GM12878 (cell line): ENCODE measurements around the gene GSS. TPM values are rescaled to one million over a fixed set of nuclear protein-coding genes. Genes with fewer than 3 reads are reported as not detected.

ENCODE experiments used
- ATAC-seq: fragments of 200-7000 bp; cut with Tn5 transposase; 3 replicates; pipeline ENCODE4 v1.9.1; 2020; ENCODE audit warnings: mild to moderate bottlenecking, moderate library complexity
- BruUV-seq: library from RNA; stranded (reverse); fragments of 400-500 nt; replicated peaks from 2 replicates; lab custom pipeline; 2021; lab: Mats Ljungman, UMichigan
- CTCF ChIA-PET: fragments of 300-600 bp; sonication (Branson Sonifier 250); formaldehyde crosslinking; extraction: SDS; loops from one replicate; lab custom pipeline; 2021; ENCODE audit warnings: inconsistent platforms; lab: Yijun Ruan, JAX
- POLR2A ChIA-PET: fragments of 350-600 bp; formaldehyde crosslinking; extraction: SDS; loops from one replicate; lab custom pipeline; 2021; ENCODE audit warnings: inconsistent platforms; lab: Charles Lee
- RAD21 ChIA-PET: fragments of 300-600 bp; sonication (Branson Sonifier 250); formaldehyde crosslinking; loops from one replicate; lab custom pipeline; 2023; ENCODE audit warnings: antibody characterized with exemption; ENCODE audit not compliant: unreplicated experiment; lab: Charles Lee
- SMC1A ChIA-PET: fragments of 300-600 bp; sonication (Branson Sonifier 250); formaldehyde crosslinking; loops from one replicate; lab custom pipeline; 2023; ENCODE audit not compliant: unreplicated experiment, uncharacterized antibody; lab: Charles Lee
- DNase-seq: peaks from one replicate; pipeline ENCODE4 v3.0.0-alpha.2; 2011; ENCODE audit warnings: low read depth, low spot score
- FAIRE-seq: peaks from 3 replicates; lab custom pipeline; 2011; peaks lifted over from hg19 to GRCh38; lab: Jason Lieb, UNC
- H2AFZ ChIP-seq: 2 replicates; pipeline ENCODE4 v1.6.0; 2011; ENCODE audit warnings: low read depth, low read length, control low read depth; ENCODE audit not compliant: control insufficient read depth
- H3K27ac ChIP-seq: 2 replicates; pipeline ENCODE4 v1.5.1; 2011; ENCODE audit warnings: control low read depth; ENCODE audit not compliant: control insufficient read depth, insufficient read depth
- H3K27me3 ChIP-seq, 2 experiments: replicated peaks in 1 of 2; 2 replicates each; pipeline versions ENCODE4 v1.6.0 to v1.6.1; 2011; ENCODE audit warnings: low read length in 1 of 2; ENCODE audit not compliant: control insufficient read depth in 2 of 2, insufficient read depth in 2 of 2
- H3K36me3 ChIP-seq, 2 experiments: 2 replicates each; pipeline ENCODE4 v1.5.1; 2011; ENCODE audit warnings: low read length in 1 of 2; ENCODE audit not compliant: control insufficient read depth in 2 of 2, insufficient read depth in 2 of 2
- H3K4me1 ChIP-seq: 2 replicates; pipeline ENCODE4 v1.6.1; 2011; ENCODE audit warnings: mild to moderate bottlenecking, low read length, moderate library complexity, mixed read lengths; ENCODE audit not compliant: control insufficient read depth, insufficient read depth
- H3K4me2 ChIP-seq: 2 replicates; pipeline ENCODE4 v1.6.0; 2011; ENCODE audit warnings: control low read depth; ENCODE audit not compliant: control insufficient read depth, insufficient read depth
- H3K4me3 ChIP-seq: fragments of 200-600 bp; sonication (generic); 2 replicates; pipeline ENCODE4 v1.5.1; 2016
- H3K79me2 ChIP-seq: 2 replicates; pipeline ENCODE4 v1.6.0; 2011; ENCODE audit warnings: low read length; ENCODE audit not compliant: control insufficient read depth, insufficient read depth
- H3K9ac ChIP-seq: 2 replicates; pipeline ENCODE4 v1.8.0; 2011; ENCODE audit warnings: low read length, control low read depth, mixed read lengths; ENCODE audit not compliant: control insufficient read depth, insufficient read depth
- H3K9me3 ChIP-seq: replicated peaks from 3 replicates; pipeline ENCODE4 v1.5.1; 2011; ENCODE audit warnings: mild to moderate bottlenecking, low read length; ENCODE audit not compliant: control insufficient read depth, insufficient read depth
- H4K20me1 ChIP-seq: 2 replicates; pipeline ENCODE4 v1.6.0; 2011; ENCODE audit not compliant: control insufficient read depth, insufficient read depth
- MEF2B ChIP-seq: fragments of 450-650 bp; IDR thresholded peaks from 2 replicates; pipeline ENCODE4 v1.6.1; 2018; ENCODE audit warnings: mild to moderate bottlenecking, moderate library complexity; ENCODE audit not compliant: partially characterized antibody, poor library complexity, severe bottlenecking
- WGBS: methylation state at CpG from one replicate; pipeline ENCODE4 v1.1.6; 2016; ENCODE audit warnings: low lambda C conversion rate; ENCODE audit not compliant: insufficient replicate concordance, insufficient coverage; ENCODE audit errors: missing lambda C conversion rate; 5-methylcytosine and 5-hydroxymethylcytosine counted together
- in situ Hi-C: fragments of 300-500 bp; cut with MboI; formaldehyde crosslinking; loops from 9 replicates; pipeline ENCODE4 v1.14.3; 2018; ENCODE audit warnings: mixed read lengths
- intact Hi-C: fragments of 100-400 bp; cut with micrococcal nuclease; formaldehyde crosslinking; loops from one replicate; pipeline ENCODE4 v1.14.2; 2022; ENCODE audit not compliant: unreplicated experiment
- polyA plus RNA-seq, 11 experiments: library from polyadenylated mRNA; depleted of rRNA in 4 of 11; unstranded in 6 of 11; stranded (reverse) in 5 of 11; fragments of >200 nt; fragmentation: Nextera tagmentation in 4 of 11; fragmentation: Illumina TruSeq in 1 of 11; extraction: Ambion mirVana in 4 of 11; extraction: Trizol in 1 of 11; gene quantifications; 1 replicate in 1 of 11; 2 replicates in 10 of 11; pipeline versions ENCODE4 v1.2.1 to v1.2.3, GENCODE V29; 2011 to 2016; ENCODE audit warnings: inconsistent platforms in 2 of 11, missing spikeins in 2 of 11, low read depth in 1 of 11
- total RNA-seq, 4 experiments: library from RNA; depleted of rRNA in 3 of 4; stranded (reverse); fragments of >200 nt in 3 of 4; fragmentation: Illumina TruSeq in 1 of 4; extraction: Trizol in 1 of 4; gene quantifications; 2 replicates each; pipeline versions ENCODE4 v1.2.1 to v1.2.3, GENCODE V29; 2013 to 2021
- TF ChIP-seq, protein P1 (sequence below): IDR thresholded peaks from 2 replicates; pipeline ENCODE4 v1.6.1; 2012; ENCODE audit warnings: improper control_type of control experiment, low read depth, low read length; ENCODE audit not compliant: insufficient replicate concordance
- TF ChIP-seq, protein P2 (sequence below): fragments of 450-650 bp; formaldehyde crosslinking; IDR thresholded peaks from 2 replicates; pipeline ENCODE4 v1.4.0; 2022; ENCODE audit warnings: mild to moderate bottlenecking, moderate library complexity

GSS gene
- total and polyA plus RNA-seq, 10 of the 15 experiments (the other 5 are each of a cell fraction or from before 2014, with no cell fraction given), result 12.7 to 120 (median 67.4) TPM

GRCh38 chr20:34951652-34952051 lies 4.0 kb downstream of the GSS start:
- in situ Hi-C loops, result no loop called here
- Histone ChIP-seq H3K27ac (no peak overlapping the region), H3K4me2 (peak overlapping the region; percentile 44; the same call in 1 of the 2 replicates), H2AFZ (no peak overlapping the region), H4K20me1 (no peaks in the 10 kb centered on the region)
- FAIRE-seq, result no peak
- POLR2A ChIA-PET, result interaction anchor here (2.0 kb wide), 1 partner anchor 76 kb away, joined by 7 read pairs; the partner anchor contains the start of gene ACSS2
- CTCF ChIA-PET, result interaction anchor here (2.7 kb wide), 1 partner anchor 78 kb away, joined by 13 read pairs; the partner anchor contains the start of gene GGT7
- no peak for TF ChIP-seq MEF2B
- TF ChIP-seq, protein P1, sequence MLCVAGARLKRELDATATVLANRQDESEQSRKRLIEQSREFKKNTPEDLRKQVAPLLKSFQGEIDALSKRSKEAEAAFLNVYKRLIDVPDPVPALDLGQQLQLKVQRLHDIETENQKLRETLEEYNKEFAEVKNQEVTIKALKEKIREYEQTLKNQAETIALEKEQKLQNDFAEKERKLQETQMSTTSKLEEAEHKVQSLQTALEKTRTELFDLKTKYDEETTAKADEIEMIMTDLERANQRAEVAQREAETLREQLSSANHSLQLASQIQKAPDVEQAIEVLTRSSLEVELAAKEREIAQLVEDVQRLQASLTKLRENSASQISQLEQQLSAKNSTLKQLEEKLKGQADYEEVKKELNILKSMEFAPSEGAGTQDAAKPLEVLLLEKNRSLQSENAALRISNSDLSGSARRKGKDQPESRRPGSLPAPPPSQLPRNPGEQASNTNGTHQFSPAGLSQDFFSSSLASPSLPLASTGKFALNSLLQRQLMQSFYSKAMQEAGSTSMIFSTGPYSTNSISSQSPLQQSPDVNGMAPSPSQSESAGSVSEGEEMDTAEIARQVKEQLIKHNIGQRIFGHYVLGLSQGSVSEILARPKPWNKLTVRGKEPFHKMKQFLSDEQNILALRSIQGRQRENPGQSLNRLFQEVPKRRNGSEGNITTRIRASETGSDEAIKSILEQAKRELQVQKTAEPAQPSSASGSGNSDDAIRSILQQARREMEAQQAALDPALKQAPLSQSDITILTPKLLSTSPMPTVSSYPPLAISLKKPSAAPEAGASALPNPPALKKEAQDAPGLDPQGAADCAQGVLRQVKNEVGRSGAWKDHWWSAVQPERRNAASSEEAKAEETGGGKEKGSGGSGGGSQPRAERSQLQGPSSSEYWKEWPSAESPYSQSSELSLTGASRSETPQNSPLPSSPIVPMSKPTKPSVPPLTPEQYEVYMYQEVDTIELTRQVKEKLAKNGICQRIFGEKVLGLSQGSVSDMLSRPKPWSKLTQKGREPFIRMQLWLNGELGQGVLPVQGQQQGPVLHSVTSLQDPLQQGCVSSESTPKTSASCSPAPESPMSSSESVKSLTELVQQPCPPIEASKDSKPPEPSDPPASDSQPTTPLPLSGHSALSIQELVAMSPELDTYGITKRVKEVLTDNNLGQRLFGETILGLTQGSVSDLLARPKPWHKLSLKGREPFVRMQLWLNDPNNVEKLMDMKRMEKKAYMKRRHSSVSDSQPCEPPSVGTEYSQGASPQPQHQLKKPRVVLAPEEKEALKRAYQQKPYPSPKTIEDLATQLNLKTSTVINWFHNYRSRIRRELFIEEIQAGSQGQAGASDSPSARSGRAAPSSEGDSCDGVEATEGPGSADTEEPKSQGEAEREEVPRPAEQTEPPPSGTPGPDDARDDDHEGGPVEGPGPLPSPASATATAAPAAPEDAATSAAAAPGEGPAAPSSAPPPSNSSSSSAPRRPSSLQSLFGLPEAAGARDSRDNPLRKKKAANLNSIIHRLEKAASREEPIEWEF, result no peak
- TF ChIP-seq, protein P2, sequence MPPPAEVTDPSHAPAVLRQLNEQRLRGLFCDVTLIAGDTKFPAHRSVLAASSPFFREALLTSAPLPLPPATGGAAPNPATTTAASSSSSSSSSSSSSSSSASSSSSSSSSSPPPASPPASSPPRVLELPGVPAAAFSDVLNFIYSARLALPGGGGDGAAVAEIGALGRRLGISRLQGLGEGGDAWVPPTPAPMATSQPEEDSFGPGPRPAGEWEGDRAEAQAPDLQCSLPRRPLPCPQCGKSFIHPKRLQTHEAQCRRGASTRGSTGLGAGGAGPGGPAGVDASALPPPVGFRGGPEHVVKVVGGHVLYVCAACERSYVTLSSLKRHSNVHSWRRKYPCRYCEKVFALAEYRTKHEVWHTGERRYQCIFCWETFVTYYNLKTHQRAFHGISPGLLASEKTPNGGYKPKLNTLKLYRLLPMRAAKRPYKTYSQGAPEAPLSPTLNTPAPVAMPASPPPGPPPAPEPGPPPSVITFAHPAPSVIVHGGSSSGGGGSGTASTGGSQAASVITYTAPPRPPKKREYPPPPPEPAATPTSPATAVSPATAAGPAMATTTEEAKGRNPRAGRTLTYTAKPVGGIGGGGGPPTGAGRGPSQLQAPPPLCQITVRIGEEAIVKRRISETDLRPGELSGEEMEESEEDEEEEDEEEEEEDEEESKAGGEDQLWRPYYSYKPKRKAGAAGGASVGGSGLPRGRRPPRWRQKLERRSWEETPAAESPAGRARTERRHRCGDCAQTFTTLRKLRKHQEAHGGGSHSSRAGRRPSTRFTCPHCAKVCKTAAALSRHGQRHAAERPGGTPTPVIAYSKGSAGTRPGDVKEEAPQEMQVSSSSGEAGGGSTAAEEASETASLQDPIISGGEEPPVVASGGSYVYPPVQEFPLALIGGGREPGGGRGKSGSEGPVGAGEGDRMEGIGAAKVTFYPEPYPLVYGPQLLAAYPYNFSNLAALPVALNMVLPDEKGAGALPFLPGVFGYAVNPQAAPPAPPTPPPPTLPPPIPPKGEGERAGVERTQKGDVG (CRISPR knock-in tag), result no peak
- TF ChIP-seq, all 136 proteins: peak for 0
- SMC1A ChIA-PET, result interaction anchor here (0.6 to 1.4 kb wide), 5 partner anchors 48 to 1586 kb away, joined by 3 to 7 read pairs (median 3); partner anchors contain the start of gene ACSS2
- RAD21 ChIA-PET, result interaction anchor here (1.3 to 2.4 kb wide), 2 partner anchors 75 to 78 kb away, joined by 4 to 6 read pairs; partner anchors contain the start of gene ACSS2
- intact Hi-C loops, result no loop called here
- Histone ChIP-seq H3K79me2 (0 out of 2 replicates have a peak, but pooled peaks cover 2% of the 10 kb centered on the region), H3K9me3 (no peaks in the 10 kb centered on the region), H3K4me3 (no peak overlapping the region), H3K4me1 (peaks cover 8% of the 10 kb centered on the region), H3K27me3 (no peaks in the 10 kb centered on the region), H3K9ac (no peak overlapping the region; the same call in 1 of the 2 replicates), H3K36me3 (peaks cover 0 to 3% of the 10 kb centered on the region in 2 experiments; a peak in 2 of 4 replicates)
- ATAC-seq (no peak), DNase-seq (no peak)
- BruUV-seq, result no TSS peak
- 65% methylated on average over 5 of the region's 8 CpGs for WGBS
